K562 (cell line): ENCODE data around the gene UIMC1. TPM values are rescaled to one million over a fixed set of nuclear protein-coding genes. Genes with fewer than 3 reads are reported as not detected.
A peak's percentile ranks its signal among the peaks of the same experiment; 100 is the strongest.

Experiments used
- ATAC-seq: fragments of 200-7000 bp; cut with Tn5 transposase; 3 replicates; pipeline ENCODE4 v1.9.1; 2020; ENCODE audit warnings: moderate library complexity
- BruUV-seq: library from RNA; stranded (reverse); fragments of 400-500 nt; replicated peaks from 2 replicates; lab custom pipeline; 2021; lab: Mats Ljungman, UMichigan
- CTCF ChIA-PET: fragments of 300-600 bp; formaldehyde crosslinking; extraction: SDS; loops from one replicate; lab custom pipeline; 2021; ENCODE audit warnings: low intra/inter-chr PET ratio; lab: Yijun Ruan, JAX
- POLR2A ChIA-PET: fragments of 300-600, 350-650 bp; sonication (Branson Sonifier 250); formaldehyde crosslinking; extraction: SDS; loops from one replicate; lab custom pipeline; 2021; ENCODE audit warnings: antibody characterized with exemption, inconsistent platforms; lab: Yijun Ruan, JAX
- DNase-seq, 4 experiments: peaks; one replicate each; pipeline versions ENCODE4 v3.0.0 to v3.0.0-alpha.2; 2011 to 2018; ENCODE audit warnings: low spot score in 3 of 4, mixed read lengths in 3 of 4; ENCODE audit errors: extremely low read depth in 1 of 4
- FAIRE-seq: peaks from 2 replicates; lab custom pipeline; 2011; peaks lifted over from hg19 to GRCh38; lab: Jason Lieb, UNC
- H2AFZ ChIP-seq: 2 replicates; pipeline ENCODE4 v1.6.0; 2011; ENCODE audit warnings: low read depth, low read length, control low read depth, inconsistent platforms
- H3K27ac ChIP-seq: fragments of 200-600 bp; 3 replicates; pipeline ENCODE4 v1.8.0; 2011; ENCODE audit warnings: low read depth, mild to moderate bottlenecking, control low read depth, inconsistent platforms, low read length, moderate library complexity, mixed read lengths; ENCODE audit errors: extremely low read depth
- H3K27me3 ChIP-seq, 2 experiments: fragments of 300-600 bp in 1 of 2; 2 replicates in 1 of 2; 3 replicates in 1 of 2; pipeline versions ENCODE4 v1.6.0 to v1.8.0; 2011; ENCODE audit warnings: inconsistent platforms in 2 of 2, low read length in 2 of 2, mild to moderate bottlenecking in 1 of 2, mixed read lengths in 1 of 2, moderate library complexity in 1 of 2; ENCODE audit not compliant: control insufficient read depth in 2 of 2, insufficient read depth in 2 of 2
- H3K36me3 ChIP-seq: fragments of 300-600 bp; 3 replicates; pipeline ENCODE4 v1.8.0; 2011; ENCODE audit warnings: mild to moderate bottlenecking, low read length, inconsistent platforms; ENCODE audit not compliant: control insufficient read depth, insufficient read depth
- H3K4me1 ChIP-seq, 2 experiments: fragments of 200-600 bp in 1 of 2; replicated peaks in 1 of 2; 2 replicates in 1 of 2; 3 replicates in 1 of 2; pipeline versions ENCODE4 v1.5.1 to v1.8.0; 2011; ENCODE audit warnings: inconsistent platforms in 2 of 2, low read length in 2 of 2, mild to moderate bottlenecking in 1 of 2, mixed read lengths in 1 of 2, moderate library complexity in 1 of 2; ENCODE audit not compliant: control insufficient read depth in 2 of 2, insufficient read depth in 2 of 2
- H3K4me2 ChIP-seq: 2 replicates; pipeline ENCODE4 v1.6.1; 2011; ENCODE audit warnings: low read length, control low read depth, inconsistent platforms, mixed read lengths; ENCODE audit not compliant: insufficient read depth
- H3K4me3 ChIP-seq: fragments of 200-600 bp; sonication (generic), shearing (Covaris generic); 2 replicates; pipeline ENCODE4 v1.5.1; 2016; ENCODE audit warnings: control low read depth, inconsistent platforms
- H3K79me2 ChIP-seq: fragments of 200-600 bp; 3 replicates; pipeline ENCODE4 v1.8.0; 2011; ENCODE audit warnings: low read length, inconsistent platforms; ENCODE audit not compliant: control insufficient read depth, insufficient read depth
- H3K9ac ChIP-seq, 2 experiments: 2 replicates each; pipeline versions ENCODE4 v1.6.0 to v1.6.1; 2011; ENCODE audit warnings: low read depth in 2 of 2, low read length in 2 of 2, control low read depth in 1 of 2, inconsistent platforms in 1 of 2, mild to moderate bottlenecking in 1 of 2, mixed read lengths in 1 of 2; ENCODE audit not compliant: insufficient read depth in 1 of 2
- H3K9me1 ChIP-seq: one replicate; pipeline ENCODE4 v1.6.0; 2011; ENCODE audit warnings: inconsistent platforms, mild to moderate bottlenecking, low read length, moderate library complexity; ENCODE audit not compliant: control insufficient read depth, insufficient read depth
- H3K9me3 ChIP-seq: replicated peaks from 2 replicates; pipeline ENCODE4 v1.5.1; 2011; ENCODE audit warnings: low read depth, low read length, inconsistent platforms; ENCODE audit not compliant: control insufficient read depth, insufficient read depth
- H4K20me1 ChIP-seq: replicated peaks from 2 replicates; pipeline ENCODE4 v1.6.1; 2011; ENCODE audit warnings: low read length, inconsistent platforms, mixed read lengths; ENCODE audit not compliant: control insufficient read depth, insufficient read depth
- FOXM1 ChIP-seq, 2 experiments: fragments of 450-650 bp in 1 of 2; sonication (generic) in 1 of 2; formaldehyde crosslinking in 1 of 2; IDR thresholded peaks; 2 replicates each; pipeline versions ENCODE4 v1.6.1 to v1.9.0; 2017 to 2022; ENCODE audit warnings: low read depth in 2 of 2, mild to moderate bottlenecking in 2 of 2, missing genetic modification reagents in 1 of 2, moderate library complexity in 1 of 2
- HNRNPUL1 ChIP-seq: fragments of 200-400 bp; formaldehyde crosslinking; IDR thresholded peaks from 2 replicates; pipeline ENCODE4 v1.6.1; 2017; ENCODE audit warnings: low read length
- MAFF ChIP-seq: IDR thresholded peaks from 2 replicates; pipeline ENCODE4 v1.6.1; 2012; ENCODE audit warnings: low read length, improper control_type of control experiment
- SOX6 ChIP-seq: fragments of 450-650 bp; IDR thresholded peaks from 2 replicates; pipeline ENCODE4 v1.6.1; 2014; ENCODE audit warnings: mild to moderate bottlenecking
- SP1 ChIP-seq: sonication (generic); formaldehyde crosslinking; IDR thresholded peaks from 2 replicates; pipeline ENCODE4 v1.8.1; 2022; ENCODE audit warnings: mild to moderate bottlenecking, missing genetic modification reagents
- SREBF2 ChIP-seq: sonication (generic); formaldehyde crosslinking; IDR thresholded peaks from 2 replicates; pipeline ENCODE4 v1.4.0; 2020; ENCODE audit warnings: mild to moderate bottlenecking, missing genetic modification reagents
- SRF ChIP-seq, 2 experiments: fragments of 250-450, 450-650 bp in 1 of 2; sonication (Bioruptor Pico) in 1 of 2; sonication (generic) in 1 of 2; formaldehyde crosslinking; IDR thresholded peaks; 2 replicates each; pipeline versions ENCODE4 v1.5.0 to v1.5.1; 2020 to 2022; ENCODE audit warnings: mild to moderate bottlenecking in 1 of 2, missing genetic modification reagents in 1 of 2
- TOE1 ChIP-seq, 2 experiments: fragments of 450-650 bp in 1 of 2; sonication (generic) in 1 of 2; formaldehyde crosslinking in 1 of 2; IDR thresholded peaks; 2 replicates each; pipeline versions ENCODE4 v1.7.1 to v1.8.0; 2016 to 2022; ENCODE audit warnings: borderline replicate concordance in 2 of 2, mild to moderate bottlenecking in 2 of 2, antibody characterized with exemption in 1 of 2, inconsistent platforms in 1 of 2, low read depth in 1 of 2, missing genetic modification reagents in 1 of 2, moderate library complexity in 1 of 2
- XRCC3 ChIP-seq: fragments of 450-650 bp; IDR thresholded peaks from 2 replicates; pipeline ENCODE4 v1.6.1; 2017; ENCODE audit warnings: mild to moderate bottlenecking, moderate library complexity
- ZNF12 ChIP-seq: sonication (generic); formaldehyde crosslinking; IDR thresholded peaks from 2 replicates; pipeline ENCODE4 v1.4.0; 2020; ENCODE audit warnings: mild to moderate bottlenecking, missing genetic modification reagents
- WGBS: fragments of 100-300 bp; shearing (Covaris generic); methylation state at CpG from one replicate; pipeline ENCODE4 v1.1.6; 2016; ENCODE audit warnings: low coverage, mixed read lengths; ENCODE audit not compliant: insufficient coverage; ENCODE audit errors: missing lambda C conversion rate; 5-methylcytosine and 5-hydroxymethylcytosine counted together
- in situ Hi-C: fragments of 300-500 bp; cut with MboI; formaldehyde crosslinking; loops from 4 replicates; pipeline ENCODE4 v1.15.0; 2018; ENCODE audit warnings: inconsistent platforms, mixed read lengths
- intact Hi-C: fragments of 100-400 bp; cut with micrococcal nuclease; formaldehyde crosslinking; loops from 2 replicates; pipeline ENCODE4 v1.14.2; 2022
- polyA plus RNA-seq, 8 experiments: library from polyadenylated mRNA; depleted of rRNA in 4 of 8; stranded (reverse) in 5 of 8; unstranded in 3 of 8; fragments of >200 nt; fragmentation: Nextera tagmentation in 2 of 8; fragmentation: Illumina TruSeq in 1 of 8; extraction: Ambion mirVana in 2 of 8; extraction: Trizol in 1 of 8; gene quantifications; 2 replicates each; pipeline versions ENCODE4 v1.2.1 to v1.2.3, GENCODE V29; 2011 to 2014; ENCODE audit warnings: inconsistent platforms in 1 of 8, missing spikeins in 1 of 8
- total RNA-seq, 7 experiments: library from RNA; depleted of rRNA in 6 of 7; stranded (reverse); fragments of >200 nt in 6 of 7; fragmentation: Illumina TruSeq in 2 of 7; extraction: Trizol in 2 of 7; gene quantifications; 2 replicates each; pipeline versions ENCODE4 v1.2.1 to v1.2.3, GENCODE V29; 2011 to 2021; ENCODE audit warnings: low replicate concordance in 1 of 7
- TF ChIP-seq, protein P1 (sequence below): fragments of 450-650 bp; IDR thresholded peaks from 2 replicates; pipeline ENCODE4 v1.6.1; 2018; ENCODE audit not compliant: partially characterized antibody

UIMC1 gene
- total and polyA plus RNA-seq, 9 of the 15 experiments (the other 6 are each of a cell fraction or from before 2014, with no cell fraction given): 14.9 to 51.7 (median 36.8) TPM

DNA sequence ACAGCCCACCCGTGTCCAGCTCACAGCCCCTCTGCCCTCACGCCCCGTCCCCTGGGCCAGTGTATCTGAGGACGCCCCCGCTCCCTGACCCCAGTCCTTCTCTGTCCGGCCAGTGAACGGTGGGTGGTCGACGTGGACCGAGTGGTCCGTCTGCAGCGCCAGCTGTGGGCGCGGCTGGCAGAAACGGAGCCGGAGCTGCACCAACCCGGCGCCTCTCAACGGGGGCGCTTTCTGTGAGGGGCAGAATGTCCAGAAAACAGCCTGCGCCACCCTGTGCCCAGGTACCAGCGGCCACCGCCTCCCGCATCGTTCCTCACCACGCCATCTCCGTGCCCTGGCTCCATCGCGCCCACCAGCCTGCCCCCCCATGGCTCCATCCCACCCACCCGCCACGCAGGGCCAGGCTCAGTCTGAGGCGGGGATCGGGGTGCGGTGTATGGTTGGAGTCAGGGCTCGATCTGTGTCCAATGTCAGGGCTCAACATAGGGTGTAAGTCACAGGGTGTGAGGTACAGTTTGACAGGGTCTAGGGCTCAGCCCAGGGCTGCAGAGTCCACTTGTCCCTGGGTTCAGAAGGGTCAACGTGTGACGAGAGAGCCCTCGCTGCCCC is 137.0 kb downstream of the UIMC1 start:
- H3K27me3 ChIP-seq: peaks cover 33 to 64% of the 10 kb centered on the region in 2 experiments
- no peaks in the 10 kb centered on the region for H3K36me3 ChIP-seq
- FAIRE-seq: no peak

DNA sequence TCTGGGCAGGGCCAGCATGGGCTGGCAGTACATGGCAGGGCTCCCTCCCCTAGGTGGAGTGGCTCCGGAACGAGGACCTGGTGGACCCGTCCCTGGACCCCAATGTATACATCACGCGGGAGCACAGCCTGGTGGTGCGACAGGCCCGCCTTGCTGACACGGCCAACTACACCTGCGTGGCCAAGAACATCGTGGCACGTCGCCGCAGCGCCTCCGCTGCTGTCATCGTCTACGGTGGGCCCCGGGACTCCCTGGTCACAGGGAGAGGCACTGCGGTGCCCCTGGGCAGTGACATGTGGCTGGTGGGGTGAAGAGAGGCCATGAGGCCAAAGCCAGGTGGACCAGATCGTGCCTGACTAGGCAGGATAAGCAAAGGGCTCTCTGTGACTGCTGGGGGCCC is 137.8 kb downstream of the UIMC1 start:
- no peak overlapping the region for H3K4me2 ChIP-seq
- H3K9me3 ChIP-seq: no peaks in the 10 kb centered on the region
- TF ChIP-seq, protein P1, sequence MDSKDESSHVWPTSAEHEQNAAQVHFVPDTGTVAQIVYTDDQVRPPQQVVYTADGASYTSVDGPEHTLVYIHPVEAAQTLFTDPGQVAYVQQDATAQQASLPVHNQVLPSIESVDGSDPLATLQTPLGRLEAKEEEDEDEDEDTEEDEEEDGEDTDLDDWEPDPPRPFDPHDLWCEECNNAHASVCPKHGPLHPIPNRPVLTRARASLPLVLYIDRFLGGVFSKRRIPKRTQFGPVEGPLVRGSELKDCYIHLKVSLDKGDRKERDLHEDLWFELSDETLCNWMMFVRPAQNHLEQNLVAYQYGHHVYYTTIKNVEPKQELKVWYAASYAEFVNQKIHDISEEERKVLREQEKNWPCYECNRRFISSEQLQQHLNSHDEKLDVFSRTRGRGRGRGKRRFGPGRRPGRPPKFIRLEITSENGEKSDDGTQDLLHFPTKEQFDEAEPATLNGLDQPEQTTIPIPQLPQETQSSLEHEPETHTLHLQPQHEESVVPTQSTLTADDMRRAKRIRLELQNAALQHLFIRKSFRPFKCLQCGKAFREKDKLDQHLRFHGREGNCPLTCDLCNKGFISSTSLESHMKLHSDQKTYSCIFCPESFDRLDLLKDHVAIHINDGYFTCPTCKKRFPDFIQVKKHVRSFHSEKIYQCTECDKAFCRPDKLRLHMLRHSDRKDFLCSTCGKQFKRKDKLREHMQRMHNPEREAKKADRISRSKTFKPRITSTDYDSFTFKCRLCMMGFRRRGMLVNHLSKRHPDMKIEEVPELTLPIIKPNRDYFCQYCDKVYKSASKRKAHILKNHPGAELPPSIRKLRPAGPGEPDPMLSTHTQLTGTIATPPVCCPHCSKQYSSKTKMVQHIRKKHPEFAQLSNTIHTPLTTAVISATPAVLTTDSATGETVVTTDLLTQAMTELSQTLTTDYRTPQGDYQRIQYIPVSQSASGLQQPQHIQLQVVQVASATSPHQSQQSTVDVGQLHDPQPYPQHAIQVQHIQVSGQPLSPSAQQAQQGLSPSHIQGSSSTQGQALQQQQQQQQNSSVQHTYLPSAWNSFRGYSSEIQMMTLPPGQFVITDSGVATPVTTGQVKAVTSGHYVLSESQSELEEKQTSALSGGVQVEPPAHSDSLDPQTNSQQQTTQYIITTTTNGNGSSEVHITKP: no peak
- no peak for TF ChIP-seq HNRNPUL1
- H4K20me1 ChIP-seq: peaks cover 30% of the 10 kb centered on the region
- H2AFZ ChIP-seq: no peak overlapping the region
- no peaks in the 10 kb centered on the region for H3K79me2 ChIP-seq
- ChIA-PET POLR2A (no interaction called here), CTCF (interaction anchor here (0.6 kb wide), 1 partner anchor 115 kb away, joined by 3 read pairs; no protein-coding TSS in a partner anchor)
- BruUV-seq: no TSS peak
- DNase-seq (no peak), FAIRE-seq (no peak), ATAC-seq (no peak)
- H3K27me3 ChIP-seq: peaks cover 30 to 64% of the 10 kb centered on the region in 2 experiments
- H3K9ac ChIP-seq: no peak overlapping the region
- in situ Hi-C loops: no loop called here
- WGBS: 12% methylated on average over 19 of the region's 20 CpGs
- intact Hi-C loops: no loop called here
- H3K4me3 ChIP-seq: no peak overlapping the region
- no peaks in the 10 kb centered on the region for H3K9me1 ChIP-seq
- no peaks in the 10 kb centered on the region for H3K36me3 ChIP-seq
- H3K4me1 ChIP-seq: peaks cover 5 to 48% of the 10 kb centered on the region in 2 experiments; a peak in 4 of 5 replicates
- no peak overlapping the region for H3K27ac ChIP-seq

More for the DNA sequence above, 137.0 kb downstream of the UIMC1 start:
- H3K4me1 ChIP-seq: peaks cover 5 to 51% of the 10 kb centered on the region in 2 experiments; a peak in 4 of 5 replicates
- H3K27ac ChIP-seq: no peak overlapping the region
- no peaks in the 10 kb centered on the region for H3K9me1 ChIP-seq
- 14% methylated on average over 23 of the region's 38 CpGs for WGBS
- in situ Hi-C loops: no loop called here
- H3K4me2 ChIP-seq: peak overlapping the region; percentile 18; the same call in 1 of the 2 replicates
- ATAC-seq (peak; percentile 63), DNase-seq (no peak)
- intact Hi-C loops: no loop called here
- POLR2A ChIA-PET: interaction anchor here (0.9 kb wide), 1 partner anchor 24 kb away, joined by 4 read pairs; no protein-coding TSS in a partner anchor
- TF ChIP-seq TOE1 (IDR thresholded peaks at IDR 0.05; ENCODE audit: borderline replicate concordance): no peak
- 0 out of 2 replicates have a peak, but pooled peaks have one; percentile 30 for TF ChIP-seq TOE1 (CRISPR knock-in tag; IDR thresholded peaks at IDR 0.05; ENCODE audit: borderline replicate concordance, low read depth)
- TF ChIP-seq FOXM1 (IDR thresholded peaks at IDR 0.05; ENCODE audit: low read depth): no peak
- TF ChIP-seq FOXM1 (CRISPR knock-in tag; IDR thresholded peaks at IDR 0.05; ENCODE audit: low read depth): 0 out of 2 replicates have a peak, but pooled peaks have one; percentile 44
- TF ChIP-seq SOX6: no peak
- no peak for TF ChIP-seq XRCC3
- no peak for TF ChIP-seq MAFF
- no peak for TF ChIP-seq SP1 (CRISPR knock-in tag)
- no peak for TF ChIP-seq ZNF12 (CRISPR knock-in tag)
- TF ChIP-seq SRF (CRISPR knock-in tag; IDR thresholded peaks at IDR 0.05): peak in 1 of 2 experiments; percentile 79; a peak in 1 of 4 replicates
- TF ChIP-seq SREBF2: no peak
- peaks cover 30% of the 10 kb centered on the region for H4K20me1 ChIP-seq
- H2AFZ ChIP-seq: no peak overlapping the region
- no peaks in the 10 kb centered on the region for H3K9me3 ChIP-seq
- no TSS peak for BruUV-seq
- peak overlapping the region in 1 of 2 experiments; percentile 64; a peak in 1 of 4 replicates for H3K9ac ChIP-seq
- H3K4me3 ChIP-seq: no peak overlapping the region
- no peaks in the 10 kb centered on the region for H3K79me2 ChIP-seq
- CTCF ChIA-PET: no interaction called here
